Right lobe of liver (tissue), 4 donors: ENCODE data around the gene TMEM120B.

Experiments
- POLR2A ChIP-seq: fragments of 450-650 bp; IDR thresholded peaks from one replicate; pipeline ENCODE4 v1.6.1; 2017; ENCODE audit warnings: antibody characterized with exemption, mild to moderate bottlenecking
- TF ChIP-seq, protein P1 (sequence below), 4 donors: fragments of 200-600 bp in 3 of 4; fragments of 450-650 bp in 1 of 4; IDR thresholded peaks; one replicate each; pipeline versions ENCODE4 v1.5.1 to v1.8.0; 2016 to 2022; ENCODE audit warnings: antibody characterized with exemption in 4 of 4, mild to moderate bottlenecking in 2 of 4
- donor health status: DM: no; HTN: no; CAD: no.
- donor health status: DM: no; HTN: no; CAD: no.
- donor health status: DM: no; HTN: yes; CAD: no.

DNA sequence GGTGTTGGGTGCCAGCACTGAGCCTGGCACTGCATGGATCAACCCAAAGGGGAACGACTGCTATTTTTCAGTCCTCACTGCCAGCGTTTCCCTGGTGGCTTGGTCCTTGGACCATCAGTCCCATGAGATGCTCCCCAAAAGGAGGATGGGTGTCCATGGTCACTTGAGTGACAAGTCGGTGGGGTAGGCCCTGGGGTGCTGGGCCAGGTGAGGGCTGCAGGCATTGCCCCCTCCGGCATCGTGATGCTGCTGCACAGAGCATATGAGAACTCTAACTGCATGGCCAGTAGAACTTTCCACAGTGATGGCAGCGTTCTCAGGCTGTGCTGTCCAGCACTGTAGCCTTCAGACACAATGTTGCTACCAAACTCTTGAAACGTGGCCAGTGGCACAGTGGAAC is 107.5 kb downstream of the TMEM120B start:
- TF ChIP-seq, protein P1, sequence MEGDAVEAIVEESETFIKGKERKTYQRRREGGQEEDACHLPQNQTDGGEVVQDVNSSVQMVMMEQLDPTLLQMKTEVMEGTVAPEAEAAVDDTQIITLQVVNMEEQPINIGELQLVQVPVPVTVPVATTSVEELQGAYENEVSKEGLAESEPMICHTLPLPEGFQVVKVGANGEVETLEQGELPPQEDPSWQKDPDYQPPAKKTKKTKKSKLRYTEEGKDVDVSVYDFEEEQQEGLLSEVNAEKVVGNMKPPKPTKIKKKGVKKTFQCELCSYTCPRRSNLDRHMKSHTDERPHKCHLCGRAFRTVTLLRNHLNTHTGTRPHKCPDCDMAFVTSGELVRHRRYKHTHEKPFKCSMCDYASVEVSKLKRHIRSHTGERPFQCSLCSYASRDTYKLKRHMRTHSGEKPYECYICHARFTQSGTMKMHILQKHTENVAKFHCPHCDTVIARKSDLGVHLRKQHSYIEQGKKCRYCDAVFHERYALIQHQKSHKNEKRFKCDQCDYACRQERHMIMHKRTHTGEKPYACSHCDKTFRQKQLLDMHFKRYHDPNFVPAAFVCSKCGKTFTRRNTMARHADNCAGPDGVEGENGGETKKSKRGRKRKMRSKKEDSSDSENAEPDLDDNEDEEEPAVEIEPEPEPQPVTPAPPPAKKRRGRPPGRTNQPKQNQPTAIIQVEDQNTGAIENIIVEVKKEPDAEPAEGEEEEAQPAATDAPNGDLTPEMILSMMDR (IDR thresholded peaks at IDR 0.05), result no peak
- TF ChIP-seq POLR2A, result no peak
